Measurements from ENCODE around the gene IDH2.

DNA sequence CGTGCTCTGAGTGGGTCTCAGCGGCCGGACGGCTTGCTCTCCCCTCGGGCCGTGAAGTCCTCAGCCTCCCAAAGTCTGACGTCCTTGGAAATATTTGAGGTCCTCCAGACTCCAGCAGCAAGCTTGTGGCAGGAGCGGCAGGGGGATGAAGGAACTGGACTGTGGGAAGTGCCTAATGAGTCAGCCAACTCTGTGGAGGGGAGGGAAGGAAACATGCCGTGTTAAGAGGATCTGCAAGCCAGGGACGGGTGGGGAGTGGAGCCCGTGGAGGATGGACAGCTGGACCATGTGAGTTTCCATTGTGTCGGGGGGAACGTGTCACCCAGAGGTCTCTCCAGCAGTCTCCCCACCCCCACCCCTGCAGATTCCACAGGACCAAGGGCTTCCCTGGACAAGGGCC is 39.4 kb upstream of the IDH2 start:
- no peak for TF ChIP-seq GATA3 (IDR thresholded peaks at IDR 0.05; ENCODE audit: low read depth, low read length)
- TF ChIP-seq GATA2 (IDR thresholded peaks at IDR 0.05; ENCODE audit: low read depth, low read length), result no peak

Data from SH-SY5Y (cell line).